ENCODE measurements around the gene ZNF276.
A peak's percentile ranks its signal among the peaks of the same experiment; 100 is the strongest.
"Not testable (repeated sequence)": the region's sequence is repeated elsewhere in the genome, so short reads cannot be mapped to it uniquely, and the experiment has no call there.

ZNF276 gene

GRCh38 chr16:89695875-89696669 lies 25.3 kb upstream of the ZNF276 start:
- DNase-seq (ENCODE audit: low spot score): no peak

GRCh38 chr16:89696670-89697128 lies 24.6 kb upstream of the ZNF276 start:
- no peak for DNase-seq (ENCODE audit: low spot score)

- DNase-seq (ENCODE audit: low spot score): no peak
Observed at GRCh38 chr16:89697161-89697615, 24.1 kb upstream of the ZNF276 start.

GRCh38 chr16:89697616-89698331 lies 23.6 kb upstream of the ZNF276 start:
- DNase-seq (ENCODE audit: low spot score): no peak

- DNase-seq (ENCODE audit: low spot score): not testable (repeated sequence)
Observed at GRCh38 chr16:89698717-89699116, 22.6 kb upstream of the ZNF276 start.

GRCh38 chr16:89699629-89700099 lies 21.7 kb upstream of the ZNF276 start:
- not testable (repeated sequence) for DNase-seq (ENCODE audit: low spot score)

GRCh38 chr16:89700100-89700648 lies 21.2 kb upstream of the ZNF276 start:
- peak; percentile 91 for DNase-seq (ENCODE audit: low spot score)

GRCh38 chr16:89700649-89701424 lies 20.5 kb upstream of the ZNF276 start:
- DNase-seq (ENCODE audit: low spot score): peak; percentile 59

GRCh38 chr16:89701425-89702406 lies 19.6 kb upstream of the ZNF276 start, which contains the start of gene SPATA2L:
SPATA2L (minus strand) TSS chr16:89701705; CDS start chr16:89701232, 473 bp downstream.
- DNase-seq (ENCODE audit: low spot score): peak; percentile 98

GRCh38 chr16:89704281-89704680 lies 17.1 kb upstream of the ZNF276 start:
- DNase-seq (ENCODE audit: low spot score): no peak

GRCh38 chr16:89705006-89705405 lies 16.3 kb upstream of the ZNF276 start:
- DNase-seq (ENCODE audit: low spot score): no peak

GRCh38 chr16:89706518-89707260 lies 14.6 kb upstream of the ZNF276 start:
- DNase-seq (ENCODE audit: low spot score): no peak

- no peak for DNase-seq (ENCODE audit: low spot score)
Observed at GRCh38 chr16:89707695-89708094, 13.6 kb upstream of the ZNF276 start.

- no peak for DNase-seq (ENCODE audit: low spot score)
Observed at GRCh38 chr16:89708481-89708931, 12.8 kb upstream of the ZNF276 start.

- DNase-seq (ENCODE audit: low spot score): no peak
Observed at GRCh38 chr16:89709166-89709565, 12.2 kb upstream of the ZNF276 start.

GRCh38 chr16:89709716-89710432 lies 11.5 kb upstream of the ZNF276 start:
- no peak for DNase-seq (ENCODE audit: low spot score)

- DNase-seq (ENCODE audit: low spot score): no peak
Observed at GRCh38 chr16:89710709-89711564, 10.4 kb upstream of the ZNF276 start.
